HL-60 (cell line): ENCODE data around the gene SLFN14.

Source experiments
- DNase-seq, 2 experiments: peaks; one replicate each; pipeline ENCODE4 v3.0.0-alpha.2; 2010 to 2020; ENCODE audit warnings: low read depth in 1 of 2, low spot score in 1 of 2
- H3K27ac ChIP-seq: fragments of 250-450 bp; sonication (Bioruptor Pico); replicated peaks from 2 replicates; pipeline ENCODE4 v1.5.1; 2020; ENCODE audit warnings: mild to moderate bottlenecking, moderate library complexity
- H3K27me3 ChIP-seq: fragments of 250-450 bp; sonication (Bioruptor Pico); 2 replicates; pipeline ENCODE4 v1.5.1; 2021; ENCODE audit warnings: mild to moderate bottlenecking, moderate library complexity; ENCODE audit not compliant: insufficient read depth, poor library complexity, severe bottlenecking
- H3K4me3 ChIP-seq: replicated peaks from 2 replicates; pipeline ENCODE4 v1.5.1; 2011; ENCODE audit warnings: mild to moderate bottlenecking, control low read depth, low read length; ENCODE audit not compliant: insufficient read depth
- GABPA ChIP-seq: IDR thresholded peaks from 2 replicates; pipeline ENCODE4 v1.6.1; 2012; ENCODE audit warnings: low read depth
- POLR2AphosphoS5 ChIP-seq: IDR thresholded peaks from 2 replicates; pipeline ENCODE4 v1.6.1; 2012; ENCODE audit warnings: low read depth
- SPI1 ChIP-seq: IDR thresholded peaks from 2 replicates; pipeline ENCODE4 v1.6.1; 2012; ENCODE audit warnings: low read depth, mild to moderate bottlenecking, borderline replicate concordance
- TF ChIP-seq, protein P1 (sequence below): IDR thresholded peaks from one replicate; pipeline ENCODE4 v1.5.1; 2011; ENCODE audit warnings: low read length, control low read depth, inconsistent platforms; ENCODE audit not compliant: insufficient read depth
- TF ChIP-seq, protein P2 (sequence below): IDR thresholded peaks from 2 replicates; pipeline ENCODE4 v1.6.1; 2012; ENCODE audit warnings: low read depth; ENCODE audit not compliant: insufficient replicate concordance

Gene SLFN14

DNA sequence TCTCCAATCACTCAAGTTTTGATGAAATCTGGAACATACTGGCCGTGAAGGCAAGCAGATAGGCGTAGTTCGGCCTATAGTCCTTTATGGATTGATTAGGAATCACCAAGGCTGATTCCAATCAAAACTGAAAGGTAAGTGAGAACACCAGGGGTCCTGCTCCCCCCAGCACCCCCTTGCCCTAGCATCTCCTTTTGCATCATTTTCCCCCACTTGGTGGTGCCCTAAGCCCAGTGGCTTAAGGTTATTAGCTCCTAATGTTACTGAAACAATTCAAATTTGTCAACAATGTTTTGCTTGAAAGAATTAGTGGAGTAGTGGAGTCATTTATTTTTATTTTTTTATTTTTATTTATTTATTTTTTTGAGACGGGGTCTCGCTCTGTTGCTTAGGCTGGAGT lies 4.9 kb downstream of the SLFN14 start:
- H3K27me3 ChIP-seq: no peaks in the 10 kb centered on the region
- no peak overlapping the region for H3K27ac ChIP-seq
- TF ChIP-seq SPI1 (no peak), GABPA (no peak), POLR2AphosphoS5 (no peak)
- TF ChIP-seq, protein P1, sequence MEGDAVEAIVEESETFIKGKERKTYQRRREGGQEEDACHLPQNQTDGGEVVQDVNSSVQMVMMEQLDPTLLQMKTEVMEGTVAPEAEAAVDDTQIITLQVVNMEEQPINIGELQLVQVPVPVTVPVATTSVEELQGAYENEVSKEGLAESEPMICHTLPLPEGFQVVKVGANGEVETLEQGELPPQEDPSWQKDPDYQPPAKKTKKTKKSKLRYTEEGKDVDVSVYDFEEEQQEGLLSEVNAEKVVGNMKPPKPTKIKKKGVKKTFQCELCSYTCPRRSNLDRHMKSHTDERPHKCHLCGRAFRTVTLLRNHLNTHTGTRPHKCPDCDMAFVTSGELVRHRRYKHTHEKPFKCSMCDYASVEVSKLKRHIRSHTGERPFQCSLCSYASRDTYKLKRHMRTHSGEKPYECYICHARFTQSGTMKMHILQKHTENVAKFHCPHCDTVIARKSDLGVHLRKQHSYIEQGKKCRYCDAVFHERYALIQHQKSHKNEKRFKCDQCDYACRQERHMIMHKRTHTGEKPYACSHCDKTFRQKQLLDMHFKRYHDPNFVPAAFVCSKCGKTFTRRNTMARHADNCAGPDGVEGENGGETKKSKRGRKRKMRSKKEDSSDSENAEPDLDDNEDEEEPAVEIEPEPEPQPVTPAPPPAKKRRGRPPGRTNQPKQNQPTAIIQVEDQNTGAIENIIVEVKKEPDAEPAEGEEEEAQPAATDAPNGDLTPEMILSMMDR: no peak
- TF ChIP-seq, protein P2, sequence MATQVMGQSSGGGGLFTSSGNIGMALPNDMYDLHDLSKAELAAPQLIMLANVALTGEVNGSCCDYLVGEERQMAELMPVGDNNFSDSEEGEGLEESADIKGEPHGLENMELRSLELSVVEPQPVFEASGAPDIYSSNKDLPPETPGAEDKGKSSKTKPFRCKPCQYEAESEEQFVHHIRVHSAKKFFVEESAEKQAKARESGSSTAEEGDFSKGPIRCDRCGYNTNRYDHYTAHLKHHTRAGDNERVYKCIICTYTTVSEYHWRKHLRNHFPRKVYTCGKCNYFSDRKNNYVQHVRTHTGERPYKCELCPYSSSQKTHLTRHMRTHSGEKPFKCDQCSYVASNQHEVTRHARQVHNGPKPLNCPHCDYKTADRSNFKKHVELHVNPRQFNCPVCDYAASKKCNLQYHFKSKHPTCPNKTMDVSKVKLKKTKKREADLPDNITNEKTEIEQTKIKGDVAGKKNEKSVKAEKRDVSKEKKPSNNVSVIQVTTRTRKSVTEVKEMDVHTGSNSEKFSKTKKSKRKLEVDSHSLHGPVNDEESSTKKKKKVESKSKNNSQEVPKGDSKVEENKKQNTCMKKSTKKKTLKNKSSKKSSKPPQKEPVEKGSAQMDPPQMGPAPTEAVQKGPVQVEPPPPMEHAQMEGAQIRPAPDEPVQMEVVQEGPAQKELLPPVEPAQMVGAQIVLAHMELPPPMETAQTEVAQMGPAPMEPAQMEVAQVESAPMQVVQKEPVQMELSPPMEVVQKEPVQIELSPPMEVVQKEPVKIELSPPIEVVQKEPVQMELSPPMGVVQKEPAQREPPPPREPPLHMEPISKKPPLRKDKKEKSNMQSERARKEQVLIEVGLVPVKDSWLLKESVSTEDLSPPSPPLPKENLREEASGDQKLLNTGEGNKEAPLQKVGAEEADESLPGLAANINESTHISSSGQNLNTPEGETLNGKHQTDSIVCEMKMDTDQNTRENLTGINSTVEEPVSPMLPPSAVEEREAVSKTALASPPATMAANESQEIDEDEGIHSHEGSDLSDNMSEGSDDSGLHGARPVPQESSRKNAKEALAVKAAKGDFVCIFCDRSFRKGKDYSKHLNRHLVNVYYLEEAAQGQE: no peak
- no peak overlapping the region for H3K4me3 ChIP-seq
- no peak for DNase-seq

DNA sequence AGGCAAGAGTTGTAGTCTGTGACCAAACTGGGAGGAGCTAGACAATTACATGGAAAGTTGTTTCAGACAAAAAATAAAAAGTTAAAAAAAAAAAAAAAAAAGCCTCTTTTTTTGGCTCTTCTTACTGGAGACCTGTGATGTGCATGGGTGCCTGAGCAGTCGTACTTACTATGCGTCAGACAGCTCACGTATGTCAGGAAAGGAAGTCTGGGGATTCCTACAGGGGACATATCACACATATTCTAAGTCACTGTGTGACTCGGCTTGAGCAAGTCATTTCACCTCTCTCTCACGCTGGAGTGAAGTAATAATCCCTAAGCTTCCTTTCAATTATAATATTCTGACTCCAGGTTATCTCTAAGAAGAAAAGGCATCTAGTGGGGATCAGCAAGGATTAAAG lies 6.0 kb downstream of the SLFN14 start:
- Histone ChIP-seq H3K27me3 (no peaks in the 10 kb centered on the region), H3K27ac (no peak overlapping the region), H3K4me3 (no peak overlapping the region)
- no peak for TF ChIP-seq POLR2AphosphoS5
- TF ChIP-seq, protein P1: no peak
- TF ChIP-seq, protein P2: no peak
- TF ChIP-seq GABPA: no peak
- TF ChIP-seq SPI1: no peak
- DNase-seq: no peak

DNA sequence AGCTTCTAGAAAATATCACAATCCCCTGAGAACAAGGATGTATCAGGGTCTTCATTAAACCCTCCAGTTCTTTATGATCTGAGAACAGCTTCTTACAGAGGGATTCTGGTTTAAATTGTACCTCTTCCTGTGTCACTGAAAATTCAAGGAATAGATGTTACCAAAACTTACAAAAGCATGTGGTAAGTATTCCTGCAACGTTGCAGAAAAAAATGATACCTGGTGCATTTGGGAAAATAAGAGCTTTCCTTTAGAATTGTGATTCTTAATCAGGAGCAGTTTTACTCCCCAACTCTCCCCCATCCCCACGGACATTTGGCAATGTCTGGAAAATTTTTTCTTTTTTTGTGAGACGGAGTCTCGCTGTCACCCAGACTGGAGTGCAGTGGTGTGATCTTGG lies 7.3 kb downstream of the SLFN14 start:
- no peak overlapping the region for H3K4me3 ChIP-seq
- H3K27ac ChIP-seq: no peak overlapping the region
- no peaks in the 10 kb centered on the region for H3K27me3 ChIP-seq
- TF ChIP-seq POLR2AphosphoS5 (no peak), SPI1 (no peak)
- DNase-seq: no peak

DNA sequence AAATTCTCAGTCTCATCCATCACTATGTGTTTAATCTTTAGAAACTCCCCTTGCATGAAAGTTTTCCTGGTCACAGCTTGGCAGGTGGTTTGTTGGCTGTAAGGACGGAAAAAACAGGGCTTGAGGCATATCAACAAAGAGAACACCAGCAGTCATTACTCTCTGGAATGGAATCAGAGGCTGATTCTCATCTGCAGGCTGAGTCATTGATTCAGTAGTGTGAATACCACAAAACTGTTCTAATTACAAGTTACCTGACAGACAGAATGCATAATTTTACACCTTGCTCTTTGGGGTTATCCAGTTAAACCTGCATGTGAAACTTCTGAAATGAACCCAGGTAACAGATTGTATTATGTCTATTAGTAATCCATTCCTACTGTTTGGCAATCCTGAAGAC lies 11.6 kb downstream of the SLFN14 start:
- DNase-seq: no peak
- H3K27me3 ChIP-seq: no peaks in the 10 kb centered on the region
- no peak for TF ChIP-seq POLR2AphosphoS5
- no peak for TF ChIP-seq SPI1
- TF ChIP-seq, protein P1: no peak
- no peak for TF ChIP-seq GABPA
- TF ChIP-seq, protein P2: no peak
- no peak overlapping the region for H3K27ac ChIP-seq
- H3K4me3 ChIP-seq: no peak overlapping the region
